HepG2 (cell line): Measurements from ENCODE around the gene ABCA3. TPM values are rescaled to one million over a fixed set of nuclear protein-coding genes. Genes with fewer than 3 reads are reported as not detected.

Experiments used
- ATAC-seq: fragments of 200-7000 bp; cut with Tn5 transposase; 3 replicates; pipeline ENCODE4 v1.9.1; 2020; ENCODE audit warnings: mild to moderate bottlenecking, moderate library complexity
- BruUV-seq: library from RNA; stranded (reverse); fragments of 400-500 nt; replicated peaks from 2 replicates; lab custom pipeline; 2021; lab: Mats Ljungman, UMichigan
- CTCF ChIA-PET: fragments of 300-600 bp; formaldehyde crosslinking; extraction: SDS; loops from one replicate; lab custom pipeline; 2021; ENCODE audit warnings: low total read pairs, inconsistent platforms, low intra/inter-chr PET ratio; lab: Yijun Ruan, JAX
- POLR2A ChIA-PET: fragments of 350-600 bp; sonication (Branson Sonifier 250); formaldehyde crosslinking; loops from one replicate; lab custom pipeline; 2020; ENCODE audit warnings: antibody characterized with exemption, inconsistent platforms; lab: Yijun Ruan, JAX
- DNase-seq: peaks from one replicate; pipeline ENCODE4 v3.0.0-alpha.2; 2015; ENCODE audit warnings: low spot score
- FAIRE-seq: peaks from 3 replicates; lab custom pipeline; 2011; peaks lifted over from hg19 to GRCh38; lab: Jason Lieb, UNC
- H2AFZ ChIP-seq: one replicate; pipeline ENCODE4 v1.6.1; 2011; ENCODE audit warnings: low read length, inconsistent platforms
- H3K27ac ChIP-seq: fragments of 300-600 bp; 3 replicates; pipeline ENCODE4 v1.8.0; 2011; ENCODE audit warnings: mixed run types, mild to moderate bottlenecking, mixed read lengths, low read length, inconsistent platforms; ENCODE audit not compliant: insufficient read depth; ENCODE audit errors: extremely low read length
- H3K27me3 ChIP-seq, 2 experiments: fragments of 200-600 bp in 1 of 2; 2 replicates in 1 of 2; 3 replicates in 1 of 2; pipeline versions ENCODE4 v1.6.0 to v1.8.0; 2011; ENCODE audit warnings: low read length in 2 of 2, mild to moderate bottlenecking in 2 of 2, moderate library complexity in 2 of 2, inconsistent platforms in 1 of 2; ENCODE audit not compliant: insufficient read depth in 2 of 2, control insufficient read depth in 1 of 2
- H3K36me3 ChIP-seq, 2 experiments: fragments of 200-600 bp in 1 of 2; replicated peaks in 1 of 2; 2 replicates in 1 of 2; 3 replicates in 1 of 2; pipeline versions ENCODE4 v1.5.1 to v1.8.0; 2011; ENCODE audit warnings: low read length in 2 of 2, inconsistent platforms in 1 of 2; ENCODE audit not compliant: insufficient read depth in 2 of 2, control insufficient read depth in 1 of 2
- H3K4me1 ChIP-seq: 2 replicates; pipeline ENCODE4 v1.5.1; 2012; ENCODE audit warnings: low read length, inconsistent platforms; ENCODE audit not compliant: insufficient read depth
- H3K4me2 ChIP-seq: 2 replicates; pipeline ENCODE4 v1.6.0; 2011; ENCODE audit warnings: low read depth, low read length, inconsistent platforms
- H3K4me3 ChIP-seq, 3 experiments: fragments of 200-600 bp in 1 of 3; sonication (generic), shearing (Covaris generic) in 1 of 3; replicated peaks in 1 of 3; 2 replicates each; pipeline ENCODE4 v1.5.1; 2011 to 2016; ENCODE audit warnings: low read length in 3 of 3, inconsistent platforms in 2 of 3, low read depth in 2 of 3, mild to moderate bottlenecking in 2 of 3, control low read depth in 1 of 3, mixed read lengths in 1 of 3; ENCODE audit not compliant: insufficient read depth in 1 of 3
- H3K79me2 ChIP-seq: one replicate; pipeline ENCODE4 v1.6.1; 2011; ENCODE audit warnings: low read length, inconsistent platforms; ENCODE audit not compliant: insufficient read depth
- H3K9ac ChIP-seq: 2 replicates; pipeline ENCODE4 v1.6.0; 2011; ENCODE audit warnings: mild to moderate bottlenecking, low read depth, low read length, inconsistent platforms; ENCODE audit not compliant: insufficient read depth
- H3K9me3 ChIP-seq: 2 replicates; pipeline ENCODE4 v1.5.1; 2012; ENCODE audit warnings: mild to moderate bottlenecking, low read length
- H4K20me1 ChIP-seq: 2 replicates; pipeline ENCODE4 v1.6.0; 2011; ENCODE audit warnings: inconsistent platforms, mild to moderate bottlenecking, low read length, moderate library complexity; ENCODE audit not compliant: insufficient read depth
- AGO1 ChIP-seq: fragments of 200-400 bp; formaldehyde crosslinking; IDR thresholded peaks from 2 replicates; pipeline ENCODE4 v1.6.1; 2017; ENCODE audit warnings: mild to moderate bottlenecking, low read depth, low read length, moderate library complexity; ENCODE audit not compliant: poor library complexity, severe bottlenecking
- ATF7-NPFF ChIP-seq: sonication (generic); formaldehyde crosslinking; IDR thresholded peaks from 2 replicates; pipeline ENCODE4 v1.8.1; 2023; ENCODE audit warnings: mild to moderate bottlenecking, low read depth, missing genetic modification reagents, moderate library complexity
- BRD4 ChIP-seq: sonication (generic); formaldehyde crosslinking; IDR thresholded peaks from 2 replicates; pipeline ENCODE4 v1.4.0; 2020; ENCODE audit warnings: missing genetic modification reagents
- GPN1 ChIP-seq: sonication (generic); formaldehyde crosslinking; IDR thresholded peaks from 2 replicates; pipeline ENCODE4 v1.5.1; 2020; ENCODE audit warnings: missing genetic modification reagents, borderline replicate concordance
- HNRNPK ChIP-seq: fragments of 200-400 bp; formaldehyde crosslinking; IDR thresholded peaks from 2 replicates; pipeline ENCODE4 v1.6.1; 2018; ENCODE audit warnings: low read length, low read depth, moderate library complexity, mild to moderate bottlenecking; ENCODE audit not compliant: poor library complexity, severe bottlenecking
- NCOR1 ChIP-seq: fragments of 200-600 bp; sonication (generic); IDR thresholded peaks from 2 replicates; pipeline ENCODE4 v1.7.0; 2017; ENCODE audit warnings: antibody characterized with exemption, low read length, borderline replicate concordance
- PCBP1 ChIP-seq: fragments of 200-400 bp; formaldehyde crosslinking; IDR thresholded peaks from 2 replicates; pipeline ENCODE4 v1.6.1; 2017; ENCODE audit warnings: mild to moderate bottlenecking, low read depth, low read length, borderline replicate concordance
- PRMT3 ChIP-seq: sonication (generic); formaldehyde crosslinking; IDR thresholded peaks from 2 replicates; pipeline ENCODE4 v1.8.1; 2022; ENCODE audit warnings: low read depth, mild to moderate bottlenecking, moderate library complexity, missing genetic modification reagents, borderline replicate concordance
- ZSCAN29 ChIP-seq: sonication (generic); formaldehyde crosslinking; conservative IDR thresholded peaks from 2 replicates; pipeline ENCODE4 v1.4.0; 2020; ENCODE audit warnings: mild to moderate bottlenecking, missing genetic modification reagents
- WGBS: methylation state at CpG from one replicate; pipeline ENCODE4 v1.1.6; 2017; ENCODE audit warnings: low lambda C conversion rate; 5-methylcytosine and 5-hydroxymethylcytosine counted together
- in situ Hi-C: cut with HindIII; loops from 2 replicates; pipeline ENCODE4 v1.10.0; 2017; ENCODE audit warnings: low pct_unique_long_range_greater_than_20kb; ENCODE audit not compliant: extremely low pct_ligation_motif_present
- intact Hi-C: fragments of 100-400 bp; cut with micrococcal nuclease; formaldehyde crosslinking; loops from one replicate; pipeline ENCODE4 v1.10.0; 2022; ENCODE audit not compliant: unreplicated experiment
- polyA plus RNA-seq, 8 experiments: library from polyadenylated mRNA; depleted of rRNA in 3 of 8; stranded (reverse) in 7 of 8; unstranded in 1 of 8; fragments of >200 nt; fragmentation: Illumina TruSeq in 4 of 8; extraction: Trizol in 4 of 8; gene quantifications; 2 replicates each; pipeline versions ENCODE4 v1.2.1 to v1.2.3, GENCODE V29; 2011 to 2016; ENCODE audit warnings: low read depth in 4 of 8, missing spikeins in 1 of 8, mixed read lengths in 1 of 8; ENCODE audit not compliant: insufficient read depth in 1 of 8
- total RNA-seq, 5 experiments: library from RNA; depleted of rRNA; stranded (reverse); fragments of >200 nt; fragmentation: Illumina TruSeq; extraction: Trizol; gene quantifications; 2 replicates each; pipeline ENCODE4 v1.2.3, GENCODE V29; 2016; ENCODE audit warnings: low read depth in 1 of 5
- TF ChIP-seq, protein P1 (sequence below): sonication (generic); formaldehyde crosslinking; IDR thresholded peaks from 2 replicates; pipeline ENCODE4 v1.4.0; 2020; ENCODE audit warnings: missing genetic modification reagents, mild to moderate bottlenecking, borderline replicate concordance

ABCA3 gene
- total and polyA plus RNA-seq, 2 of the 13 experiments (the other 11 are each of a cell fraction or from before 2014, with no cell fraction given): 0.60 to 1.5 TPM

DNA sequence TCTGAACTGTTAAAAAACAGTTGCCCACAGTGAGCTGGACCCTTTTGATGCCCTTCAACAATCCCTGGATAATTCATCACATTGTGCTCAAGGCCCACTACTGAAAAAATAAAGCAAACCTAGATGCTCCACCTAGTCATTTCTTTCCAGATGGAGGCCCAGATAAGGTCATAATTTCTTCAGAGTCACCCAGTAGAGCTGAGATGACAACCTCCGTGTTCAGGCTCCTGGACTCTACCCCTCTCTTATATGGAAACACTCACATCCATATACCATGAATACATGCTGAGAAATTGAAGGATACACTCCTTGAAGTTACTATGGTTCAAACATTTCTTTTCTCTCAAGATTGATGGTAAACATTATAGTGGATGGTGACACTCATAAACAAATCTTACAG, 2.7 kb upstream of the ABCA3 start (continued):
- TF ChIP-seq, protein P1, sequence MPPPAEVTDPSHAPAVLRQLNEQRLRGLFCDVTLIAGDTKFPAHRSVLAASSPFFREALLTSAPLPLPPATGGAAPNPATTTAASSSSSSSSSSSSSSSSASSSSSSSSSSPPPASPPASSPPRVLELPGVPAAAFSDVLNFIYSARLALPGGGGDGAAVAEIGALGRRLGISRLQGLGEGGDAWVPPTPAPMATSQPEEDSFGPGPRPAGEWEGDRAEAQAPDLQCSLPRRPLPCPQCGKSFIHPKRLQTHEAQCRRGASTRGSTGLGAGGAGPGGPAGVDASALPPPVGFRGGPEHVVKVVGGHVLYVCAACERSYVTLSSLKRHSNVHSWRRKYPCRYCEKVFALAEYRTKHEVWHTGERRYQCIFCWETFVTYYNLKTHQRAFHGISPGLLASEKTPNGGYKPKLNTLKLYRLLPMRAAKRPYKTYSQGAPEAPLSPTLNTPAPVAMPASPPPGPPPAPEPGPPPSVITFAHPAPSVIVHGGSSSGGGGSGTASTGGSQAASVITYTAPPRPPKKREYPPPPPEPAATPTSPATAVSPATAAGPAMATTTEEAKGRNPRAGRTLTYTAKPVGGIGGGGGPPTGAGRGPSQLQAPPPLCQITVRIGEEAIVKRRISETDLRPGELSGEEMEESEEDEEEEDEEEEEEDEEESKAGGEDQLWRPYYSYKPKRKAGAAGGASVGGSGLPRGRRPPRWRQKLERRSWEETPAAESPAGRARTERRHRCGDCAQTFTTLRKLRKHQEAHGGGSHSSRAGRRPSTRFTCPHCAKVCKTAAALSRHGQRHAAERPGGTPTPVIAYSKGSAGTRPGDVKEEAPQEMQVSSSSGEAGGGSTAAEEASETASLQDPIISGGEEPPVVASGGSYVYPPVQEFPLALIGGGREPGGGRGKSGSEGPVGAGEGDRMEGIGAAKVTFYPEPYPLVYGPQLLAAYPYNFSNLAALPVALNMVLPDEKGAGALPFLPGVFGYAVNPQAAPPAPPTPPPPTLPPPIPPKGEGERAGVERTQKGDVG (CRISPR knock-in tag): no peak
- TF ChIP-seq BRD4 (CRISPR knock-in tag) (no peak), ZSCAN29 (CRISPR knock-in tag) (no peak), AGO1 (no peak), PRMT3 (no peak), GPN1 (CRISPR knock-in tag) (no peak), NCOR1 (no peak)

DNA sequence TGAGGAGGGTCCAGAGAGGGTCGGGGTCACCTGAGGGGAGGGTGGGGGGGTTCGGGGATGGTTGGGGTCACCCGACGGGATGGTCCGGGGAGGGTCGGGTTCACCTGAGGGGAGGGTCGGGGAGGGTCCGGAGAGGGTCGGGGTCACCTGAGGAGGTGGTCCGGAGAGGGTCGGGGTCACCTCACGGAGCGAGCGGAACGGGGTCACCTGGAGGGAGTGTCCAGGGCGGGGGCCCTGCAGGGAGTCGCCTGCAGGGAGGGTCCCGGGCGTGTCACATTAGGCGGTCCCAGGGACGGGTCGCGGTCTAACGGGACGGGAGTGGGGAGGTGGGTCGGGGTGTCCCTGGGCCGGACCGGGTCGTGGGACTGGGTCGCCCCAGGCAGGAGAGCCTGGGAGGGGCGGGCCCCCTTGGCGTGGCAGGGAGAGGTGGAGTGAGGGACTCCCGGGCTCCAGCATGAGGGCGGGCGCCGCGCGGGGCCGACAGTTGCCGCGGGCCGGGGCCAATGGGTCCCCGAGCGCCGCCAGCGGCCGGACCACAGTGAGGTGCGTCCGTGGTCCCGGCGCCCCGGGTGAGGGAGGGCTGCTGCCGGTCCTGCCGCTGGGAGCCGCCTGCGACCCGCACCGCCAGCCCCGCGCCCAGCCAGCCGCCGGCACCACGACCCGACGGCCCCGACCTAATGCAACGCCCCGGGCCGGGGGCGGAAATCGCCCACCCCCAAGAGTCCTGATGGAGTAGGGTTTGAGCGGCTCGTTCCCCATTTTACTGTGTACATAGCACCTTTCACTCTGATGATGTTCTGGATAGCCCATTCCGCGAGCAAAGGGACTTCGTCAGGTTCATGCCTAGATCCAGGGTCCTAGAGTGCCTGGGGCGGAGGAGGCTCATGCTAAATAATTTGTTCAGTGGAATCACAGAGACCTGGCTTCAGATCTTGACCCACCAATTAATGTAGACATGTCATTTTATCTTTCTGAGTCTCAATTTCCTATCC, 1.2 kb upstream of the ABCA3 start:
- intact Hi-C loops (loop anchor here (5.0 to 10.0 kb wide), 3 partner anchors 46 to 163 kb away; partner anchors contain the start of gene CCNF), in situ Hi-C loops (no loop called here)
- Histone ChIP-seq H3K9ac (no peak overlapping the region), H2AFZ (no peak overlapping the region), H3K79me2 (no peaks in the 10 kb centered on the region), H3K4me3 (no peak overlapping the region; a peak in 1 of 6 replicates), H3K27ac (no peak overlapping the region), H3K27me3 (peaks cover 6 to 40% of the 10 kb centered on the region in 2 experiments), H3K9me3 (no peaks in the 10 kb centered on the region), H3K36me3 (no peaks in the 10 kb centered on the region), H4K20me1 (no peaks in the 10 kb centered on the region)
- WGBS: 74% methylated on average over 27 of the region's 77 CpGs
- ATAC-seq (peak; percentile 9), DNase-seq (no peak), FAIRE-seq (no peak)
- no peak for TF ChIP-seq ATF7-NPFF (CRISPR knock-in tag)
- peak; percentile 42 for TF ChIP-seq HNRNPK
- TF ChIP-seq PCBP1: 0 out of 2 replicates have a peak, but pooled peaks have one; percentile 35
- TF ChIP-seq, all 625 proteins: peak for 2
- Histone ChIP-seq H3K4me2 (no peak overlapping the region; the same call in 1 of the 2 replicates), H3K4me1 (peaks cover 11% of the 10 kb centered on the region)
- no TSS peak for BruUV-seq
- CTCF ChIA-PET: interaction anchor here (1.5 to 2.4 kb wide), 3 partner anchors 81 to 159 kb away, joined by 11 to 28 read pairs (median 18); partner anchors contain the start of gene CCNF
- POLR2A ChIA-PET: no interaction called here
